Measurements from ENCODE around the gene NINJ1.

- TF ChIP-seq CTCF (conservative IDR thresholded peaks at IDR 0.05; ENCODE audit: low read depth, low read length) (no peak), POLR2A (IDR thresholded peaks at IDR 0.05; ENCODE audit: low read depth, low read length) (no peak), NFE2L2 (IDR thresholded peaks at IDR 0.05; ENCODE audit: low read depth, low read length) (no peak), CEBPB (IDR thresholded peaks at IDR 0.05; ENCODE audit: low read depth, low read length) (no peak), RCOR1 (IDR thresholded peaks at IDR 0.05; ENCODE audit: insufficient replicate concordance, low read length) (no peak), MAZ (IDR thresholded peaks at IDR 0.05; ENCODE audit: borderline replicate concordance, low read depth, low read length) (no peak), RAD21 (IDR thresholded peaks at IDR 0.05; ENCODE audit: low read length) (no peak), MAFK (IDR thresholded peaks at IDR 0.05; ENCODE audit: low read depth, low read length) (no peak), BHLHE40 (IDR thresholded peaks at IDR 0.05; ENCODE audit: low read depth, low read length) (no peak), RFX5 (IDR thresholded peaks at IDR 0.05; ENCODE audit: low read depth, low read length) (no peak)
- TF ChIP-seq, protein P1, sequence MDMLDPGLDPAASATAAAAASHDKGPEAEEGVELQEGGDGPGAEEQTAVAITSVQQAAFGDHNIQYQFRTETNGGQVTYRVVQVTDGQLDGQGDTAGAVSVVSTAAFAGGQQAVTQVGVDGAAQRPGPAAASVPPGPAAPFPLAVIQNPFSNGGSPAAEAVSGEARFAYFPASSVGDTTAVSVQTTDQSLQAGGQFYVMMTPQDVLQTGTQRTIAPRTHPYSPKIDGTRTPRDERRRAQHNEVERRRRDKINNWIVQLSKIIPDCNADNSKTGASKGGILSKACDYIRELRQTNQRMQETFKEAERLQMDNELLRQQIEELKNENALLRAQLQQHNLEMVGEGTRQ (IDR thresholded peaks at IDR 0.05; ENCODE audit: low read depth, low read length) = no peak
These were observed 47.8 kb upstream of the NINJ1 start for GRCh38 chr9:93181672-93182435.
